Measurements from ENCODE around the gene DENND4A. TPM values are rescaled to one million over a fixed set of nuclear protein-coding genes. Genes with fewer than 3 reads are reported as not detected.
A peak's percentile ranks its signal among the peaks of the same experiment; 100 is the strongest.

DENND4A gene
- total RNA-seq (2014; rRNA removed; shearing (Covaris generic)), result 9.0 and 9.7 TPM in 2 replicates

DNA sequence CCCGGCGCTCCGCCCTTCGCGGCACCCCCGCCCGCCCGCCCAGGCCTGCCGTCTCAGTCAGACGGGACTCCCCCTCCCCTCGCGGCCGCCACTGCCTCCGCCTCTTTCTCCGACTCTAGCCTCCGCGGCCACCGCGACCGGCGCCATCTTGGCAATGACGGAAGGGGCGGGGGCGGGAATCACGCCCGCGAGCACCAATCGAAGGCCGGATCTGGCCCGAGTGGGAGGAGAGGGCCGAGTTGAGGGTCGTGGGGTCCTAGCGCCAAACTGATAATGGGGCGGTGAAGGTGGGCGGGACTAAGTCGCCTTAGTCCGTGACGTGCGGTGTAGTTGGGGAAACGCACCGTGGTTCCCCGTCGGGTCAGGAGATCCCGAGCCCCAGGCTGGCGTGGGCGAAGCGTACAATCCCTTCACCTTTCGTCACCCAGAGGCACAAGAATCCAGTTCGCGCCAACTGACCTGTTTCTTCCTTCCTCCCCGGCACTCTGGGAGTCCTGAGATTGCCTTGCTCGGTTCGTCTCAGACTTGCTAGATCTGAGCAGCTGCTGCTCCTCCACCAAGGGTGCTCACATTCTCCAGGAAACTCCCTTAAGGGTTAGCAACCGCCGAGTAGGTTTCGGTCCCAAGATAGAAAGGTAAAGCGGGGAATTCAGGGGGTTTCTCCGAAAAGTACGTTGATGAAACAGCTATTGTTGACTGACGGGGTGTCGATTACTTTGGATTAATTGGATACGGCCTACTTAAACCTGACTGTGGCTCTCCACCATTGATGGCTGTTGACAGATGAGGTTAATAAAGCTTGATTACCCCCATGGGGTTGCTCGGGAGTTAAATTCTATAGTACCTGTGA is at the start of gene DENND4A:
Gene DENND4A, minus strand, starts transcription at position 156 of the 850 bp plus-strand sequence. CDS start 35,843 bp downstream, outside the sequence.
- DNase-seq (ENCODE audit: low spot score), result peak; percentile 99

DNA sequence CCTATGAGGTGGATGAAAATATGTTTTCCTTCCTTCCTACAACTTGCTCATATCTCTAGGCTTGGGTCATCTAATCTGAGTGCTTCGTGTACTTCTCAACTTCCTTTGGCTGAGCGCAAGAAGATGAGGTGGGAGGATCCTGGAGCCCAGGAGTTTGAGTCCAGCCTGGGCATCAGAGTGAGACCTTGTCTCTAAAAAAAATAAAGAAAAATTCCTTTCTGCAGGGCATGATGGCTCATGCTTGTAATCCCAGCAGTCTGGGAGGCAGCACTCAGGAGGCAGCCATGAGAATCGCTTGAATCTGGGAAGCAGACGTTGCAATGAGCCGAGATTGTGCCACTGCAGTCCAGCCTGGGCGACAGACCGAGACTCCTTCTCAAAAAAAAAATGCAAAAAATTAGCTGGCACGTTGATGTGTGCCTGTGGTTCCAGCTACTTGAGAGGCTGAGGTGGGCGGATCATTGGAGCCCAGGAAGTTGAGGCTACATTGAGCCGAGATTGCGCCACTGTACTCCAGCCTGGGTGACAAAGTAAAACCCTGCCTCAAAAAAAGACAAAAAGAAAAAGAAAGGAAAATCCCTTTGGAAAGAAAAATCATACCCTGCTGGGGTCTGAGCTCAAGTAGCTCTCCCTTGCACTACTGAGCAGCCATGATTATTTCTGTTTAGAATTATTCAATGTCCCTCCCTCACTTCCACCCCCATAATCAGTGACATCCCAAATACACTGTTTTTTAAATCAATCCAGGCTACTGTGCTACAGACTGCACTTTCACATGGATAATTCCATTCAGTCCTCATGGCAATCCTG is 49.2 kb upstream of the DENND4A start:
- DNase-seq (ENCODE audit: low spot score), result no peak

GRCh38 chr15:65839985-65840384 is 47.9 kb upstream of the DENND4A start:
- no peak for DNase-seq (ENCODE audit: low spot score)

GRCh38 chr15:65839354-65839901 is 47.3 kb upstream of the DENND4A start:
- no peak for DNase-seq (ENCODE audit: low spot score)

GRCh38 chr15:65837301-65838294 is 45.5 kb upstream of the DENND4A start:
- DNase-seq (ENCODE audit: low spot score), result no peak

- no peak for DNase-seq (ENCODE audit: low spot score)
These were observed 44.6 kb upstream of the DENND4A start for GRCh38 chr15:65836665-65837064.

- no peak for DNase-seq (ENCODE audit: low spot score)
These were observed 43.4 kb upstream of the DENND4A start for GRCh38 chr15:65835447-65835846.

- no peak for DNase-seq (ENCODE audit: low spot score)
These were observed 42.6 kb upstream of the DENND4A start for GRCh38 chr15:65834603-65835282.

DNA sequence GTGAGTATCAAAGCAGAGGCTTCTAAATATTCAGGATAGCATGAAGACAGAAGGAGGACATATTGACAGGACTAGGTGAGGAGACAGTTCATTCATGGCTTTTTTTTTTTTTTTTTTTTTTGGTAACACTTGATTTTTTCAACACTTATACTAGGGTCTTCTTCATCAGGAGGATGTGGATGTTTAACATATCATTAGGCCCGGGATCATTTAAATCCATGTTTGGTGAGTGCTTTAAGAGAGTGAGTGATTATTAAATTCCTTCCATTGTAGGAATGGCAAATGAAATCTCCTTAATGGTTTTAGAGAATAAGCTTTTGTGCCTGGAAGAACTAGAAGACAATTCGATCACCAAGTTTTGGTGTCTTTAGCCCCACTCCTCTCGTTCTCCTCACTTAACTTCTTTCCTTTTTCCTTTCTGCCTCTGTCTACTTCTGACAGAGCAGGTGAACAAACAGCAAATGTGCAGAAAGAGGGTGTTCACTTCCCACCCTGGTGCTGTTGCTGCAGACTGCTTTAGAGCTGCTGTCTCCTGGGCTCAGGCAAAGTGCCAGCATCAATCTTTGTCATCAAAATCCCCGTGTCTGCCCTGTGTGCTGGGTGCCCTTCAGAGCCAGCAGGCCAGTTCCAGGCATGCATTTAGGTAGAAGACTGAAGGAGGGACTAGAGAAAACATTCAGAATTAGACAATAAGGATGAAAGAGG is 41.6 kb upstream of the DENND4A start:
- peak; percentile 43 for DNase-seq (ENCODE audit: low spot score)

DNA sequence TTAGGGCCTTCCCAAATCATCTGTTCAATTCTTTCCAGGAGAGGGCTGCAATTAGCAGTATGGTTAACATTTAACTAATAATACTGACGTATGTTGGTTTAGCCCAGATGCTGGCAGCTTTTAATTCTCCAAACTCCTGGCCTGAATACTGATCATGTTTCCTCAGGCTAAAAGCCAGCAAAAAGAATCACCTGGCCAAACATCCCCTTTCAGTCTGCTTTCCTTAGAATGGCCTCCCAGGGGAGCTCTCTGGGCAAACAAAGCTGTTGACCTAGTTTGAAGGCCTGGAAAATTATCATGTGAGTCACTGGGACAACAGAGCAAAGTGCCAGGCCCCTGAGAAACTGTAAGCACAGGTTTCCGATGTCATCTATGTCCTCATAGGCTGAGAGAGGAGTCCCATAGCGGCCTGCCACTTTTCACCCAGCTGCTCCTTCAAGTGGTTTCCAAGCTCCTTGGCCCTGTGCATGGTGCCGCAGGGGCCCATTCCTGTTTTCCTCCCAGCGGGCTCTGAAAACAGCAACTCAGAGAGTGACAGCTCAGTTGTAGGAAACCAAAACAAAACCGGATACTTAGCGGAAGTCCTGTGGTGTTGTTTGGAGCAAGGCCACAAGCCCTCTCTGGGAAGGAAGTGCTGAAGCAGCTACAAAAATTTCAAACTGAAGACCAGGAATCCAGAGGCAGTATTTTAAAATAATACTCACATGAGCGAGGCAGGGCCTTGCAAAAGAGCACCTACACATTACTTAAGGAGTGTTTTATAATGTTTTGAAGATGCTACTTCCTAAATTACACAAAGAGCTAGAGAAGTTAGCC is 40.7 kb upstream of the DENND4A start:
- DNase-seq (ENCODE audit: low spot score), result peak; percentile 99

GRCh38 chr15:65829130-65829764 is 37.2 kb upstream of the DENND4A start:
- DNase-seq (ENCODE audit: low spot score), result peak; percentile 68

DNA sequence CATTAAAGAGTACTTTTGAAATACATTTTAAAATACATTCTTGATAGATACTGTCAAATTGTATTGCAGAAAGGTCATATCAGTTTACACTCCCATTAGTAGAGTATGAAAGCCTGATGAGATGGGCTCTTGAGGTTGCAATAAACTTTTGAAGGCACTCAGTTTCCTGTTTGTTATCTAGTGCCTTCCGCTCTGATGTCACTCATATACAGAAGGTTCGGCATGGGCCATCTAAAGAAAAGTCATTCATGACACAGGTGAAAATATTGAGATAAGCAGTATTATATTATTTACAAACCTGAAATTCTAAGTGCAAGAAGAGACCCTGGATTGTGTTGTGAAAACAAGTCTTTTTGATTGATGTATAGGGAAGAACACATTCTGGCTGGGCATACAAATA is 36.5 kb upstream of the DENND4A start:
- no peak for DNase-seq (ENCODE audit: low spot score)

GRCh38 chr15:65827065-65827464 is 35.0 kb upstream of the DENND4A start:
- DNase-seq (ENCODE audit: low spot score), result no peak

GRCh38 chr15:65824941-65825544 is 33.0 kb upstream of the DENND4A start:
- no peak for DNase-seq (ENCODE audit: low spot score)

DNA sequence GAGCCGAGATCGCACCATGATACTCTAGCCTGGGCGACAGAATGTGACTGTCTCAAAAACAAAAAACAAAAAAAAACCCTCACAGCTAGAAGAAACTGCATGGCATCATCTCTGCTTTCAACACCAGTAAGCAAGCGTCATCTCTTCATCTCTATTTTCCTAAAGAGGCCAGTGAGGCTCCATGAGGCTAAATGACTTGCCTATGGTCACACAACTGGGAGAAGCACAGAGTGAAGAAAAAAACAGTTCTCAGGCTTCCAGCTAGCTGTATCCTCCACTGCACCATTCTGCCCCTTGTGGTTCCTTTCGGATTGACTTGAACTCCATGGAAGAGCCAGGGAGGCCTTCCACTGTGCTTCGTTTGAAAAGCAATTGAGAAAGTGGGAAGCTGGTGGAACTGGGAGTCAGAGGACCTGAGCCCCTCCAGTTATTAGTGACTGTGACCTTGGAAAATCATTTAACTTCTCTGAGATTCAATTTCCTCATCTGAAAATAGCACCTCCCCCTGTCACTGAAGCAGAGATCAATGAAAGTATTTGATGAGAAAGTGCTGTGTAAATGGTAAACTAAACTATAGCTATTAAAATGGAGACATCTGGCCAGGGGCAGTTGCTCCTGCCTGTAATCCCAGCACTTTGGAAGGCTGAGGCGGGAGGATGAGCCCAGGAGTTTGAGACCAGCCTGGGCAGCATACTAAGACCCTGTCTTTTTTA is 32.1 kb upstream of the DENND4A start:
- peak; percentile 85 for DNase-seq (ENCODE audit: low spot score)

- DNase-seq (ENCODE audit: low spot score), result no peak
These were observed 30.2 kb upstream of the DENND4A start for GRCh38 chr15:65822316-65822715.

DNA sequence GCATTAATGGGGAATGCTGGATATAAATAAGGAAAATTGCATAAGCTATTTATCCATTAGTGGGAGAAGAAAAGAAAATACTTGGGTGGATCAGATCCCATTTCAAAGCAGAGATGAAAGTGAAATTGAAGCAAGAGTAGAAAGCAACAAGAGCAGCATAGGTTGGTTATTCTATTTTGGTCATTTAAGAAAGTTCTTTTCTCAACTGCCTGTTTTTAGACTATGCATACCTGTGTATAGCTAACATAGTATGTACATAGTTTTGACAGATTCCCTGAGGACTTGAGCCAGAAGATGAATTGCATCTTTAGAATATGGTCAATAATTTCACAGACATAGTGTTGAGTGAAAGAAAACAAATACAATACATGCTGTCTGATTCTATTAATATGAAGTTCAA is 29.0 kb upstream of the DENND4A start:
- DNase-seq (ENCODE audit: low spot score), result no peak
